GOT3 (cell line): Measurements from ENCODE around the gene DDX20.

Source experiments
- DNase-seq: peaks from one replicate; lab custom pipeline; 2025; ENCODE audit warnings: mixed read lengths; lab: John Stamatoyannopoulos, UW

The DDX20 gene, protein sequence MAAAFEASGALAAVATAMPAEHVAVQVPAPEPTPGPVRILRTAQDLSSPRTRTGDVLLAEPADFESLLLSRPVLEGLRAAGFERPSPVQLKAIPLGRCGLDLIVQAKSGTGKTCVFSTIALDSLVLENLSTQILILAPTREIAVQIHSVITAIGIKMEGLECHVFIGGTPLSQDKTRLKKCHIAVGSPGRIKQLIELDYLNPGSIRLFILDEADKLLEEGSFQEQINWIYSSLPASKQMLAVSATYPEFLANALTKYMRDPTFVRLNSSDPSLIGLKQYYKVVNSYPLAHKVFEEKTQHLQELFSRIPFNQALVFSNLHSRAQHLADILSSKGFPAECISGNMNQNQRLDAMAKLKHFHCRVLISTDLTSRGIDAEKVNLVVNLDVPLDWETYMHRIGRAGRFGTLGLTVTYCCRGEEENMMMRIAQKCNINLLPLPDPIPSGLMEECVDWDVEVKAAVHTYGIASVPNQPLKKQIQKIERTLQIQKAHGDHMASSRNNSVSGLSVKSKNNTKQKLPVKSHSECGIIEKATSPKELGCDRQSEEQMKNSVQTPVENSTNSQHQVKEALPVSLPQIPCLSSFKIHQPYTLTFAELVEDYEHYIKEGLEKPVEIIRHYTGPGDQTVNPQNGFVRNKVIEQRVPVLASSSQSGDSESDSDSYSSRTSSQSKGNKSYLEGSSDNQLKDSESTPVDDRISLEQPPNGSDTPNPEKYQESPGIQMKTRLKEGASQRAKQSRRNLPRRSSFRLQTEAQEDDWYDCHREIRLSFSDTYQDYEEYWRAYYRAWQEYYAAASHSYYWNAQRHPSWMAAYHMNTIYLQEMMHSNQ

DNA sequence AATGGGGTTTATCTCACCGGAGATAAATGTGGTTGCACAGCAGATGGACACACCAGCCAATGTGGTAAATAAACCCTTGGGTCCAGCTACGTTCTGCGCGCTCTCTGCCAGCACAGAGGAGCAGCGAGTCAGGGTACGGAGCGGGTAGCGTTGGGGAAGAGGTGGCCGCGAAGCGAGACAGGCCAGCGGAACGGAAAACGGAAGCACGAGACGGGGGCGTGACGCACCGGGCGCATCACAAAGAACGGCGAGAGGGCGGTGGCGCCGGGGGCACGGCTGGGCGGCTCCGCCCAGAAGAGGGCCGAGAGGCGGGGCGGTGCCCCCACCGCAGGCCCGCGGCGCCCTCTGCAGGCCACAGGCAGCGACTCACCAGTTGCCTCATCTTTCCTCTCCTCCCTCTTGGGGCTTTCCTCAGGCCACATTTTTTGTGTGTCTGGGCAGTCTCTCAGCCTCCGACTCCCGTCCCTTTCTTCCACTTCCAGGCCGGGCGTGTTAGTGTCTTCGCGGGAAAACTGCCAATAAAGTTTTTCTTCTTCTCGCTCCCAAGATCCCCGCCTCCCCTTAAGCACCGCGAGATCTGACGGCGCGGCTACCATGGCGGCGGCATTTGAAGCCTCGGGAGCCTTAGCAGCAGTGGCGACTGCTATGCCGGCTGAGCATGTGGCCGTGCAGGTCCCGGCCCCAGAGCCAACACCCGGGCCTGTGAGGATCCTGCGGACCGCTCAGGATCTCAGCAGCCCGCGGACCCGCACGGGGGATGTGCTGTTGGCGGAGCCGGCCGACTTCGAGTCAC lies at the start of gene DDX20:
DDX20 (plus strand) TSS at position 571 of the 793 bp plus-strand sequence; CDS start at position 595, 24 bp downstream.
- peak; percentile 65 for DNase-seq

DNA sequence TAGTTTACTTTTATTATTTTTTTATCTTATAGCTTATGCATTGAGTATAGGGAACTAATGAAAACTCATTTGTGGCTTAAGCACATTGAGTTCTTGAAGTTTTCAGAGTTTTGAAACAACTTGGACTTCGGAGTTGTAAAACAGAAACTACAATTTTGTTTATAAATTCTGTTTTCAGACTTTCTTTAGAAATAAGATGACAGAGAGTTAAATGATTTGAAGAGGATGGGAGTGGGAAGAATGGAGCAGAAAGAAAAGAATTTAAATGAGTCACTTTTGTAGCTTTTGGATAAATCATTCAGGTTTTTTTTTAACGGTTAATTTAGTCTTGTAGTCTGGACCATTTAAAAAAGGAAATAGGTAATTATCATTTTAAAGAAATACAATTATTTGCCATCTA lies 48.8 kb upstream of the DDX20 start:
- no peak for DNase-seq

DNA sequence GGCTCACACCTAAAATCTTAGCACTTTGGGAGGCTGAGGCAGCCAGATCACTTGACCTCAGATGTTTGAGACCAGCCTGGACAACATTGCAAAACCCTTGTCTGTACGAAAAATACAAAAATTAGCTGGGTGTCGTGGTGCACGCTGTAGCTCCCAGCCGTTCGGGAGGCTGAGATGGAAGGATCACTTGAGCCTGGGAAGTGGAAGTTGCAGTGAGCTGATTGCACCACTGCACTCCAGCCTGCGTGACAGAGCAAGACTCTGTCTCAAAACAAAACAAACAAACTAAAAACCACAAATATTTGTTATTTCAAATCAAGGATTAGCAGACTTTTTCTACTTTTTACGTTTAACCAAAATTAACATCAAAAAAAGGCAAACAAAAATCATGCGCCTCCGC lies 47.8 kb upstream of the DDX20 start:
- no peak for DNase-seq

DNA sequence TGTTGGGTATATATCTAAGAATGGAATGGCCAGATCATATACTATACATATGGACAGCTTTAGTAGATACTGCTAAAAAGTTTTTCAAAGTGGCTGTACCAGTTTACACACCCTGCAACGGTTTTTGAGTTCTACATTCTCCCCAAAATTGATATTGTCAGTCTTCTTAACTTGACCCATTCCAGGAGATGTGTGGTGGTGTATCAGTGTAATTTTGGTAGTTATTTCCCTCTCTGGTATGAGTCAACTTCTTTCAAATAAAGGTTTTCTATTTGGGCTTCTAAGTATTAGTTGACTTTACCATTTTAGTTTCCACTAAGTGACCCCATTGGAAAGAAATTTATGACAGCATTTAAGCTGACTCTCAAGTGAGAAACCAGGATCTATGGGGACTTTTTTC lies 45.7 kb upstream of the DDX20 start:
- no peak for DNase-seq

DNA sequence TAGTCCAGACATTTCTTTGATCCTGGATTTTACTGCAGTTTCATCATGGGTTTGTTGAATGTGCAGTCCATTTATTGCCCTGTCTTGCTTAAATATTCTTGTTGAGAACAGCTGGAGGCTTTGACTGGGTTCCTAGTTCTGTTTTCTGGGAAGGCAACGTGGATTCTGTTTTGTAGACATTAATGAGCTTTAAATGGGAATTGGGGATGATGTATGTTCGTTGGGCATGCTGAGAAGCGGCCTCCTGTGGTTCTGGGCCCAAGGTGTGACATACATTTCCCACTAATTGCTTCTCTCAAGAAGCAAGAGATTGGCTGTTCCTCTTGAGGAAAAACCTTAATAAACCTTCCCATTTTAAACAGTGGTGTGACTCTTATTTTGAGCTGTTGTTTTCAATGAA lies 39.4 kb upstream of the DDX20 start:
- no peak for DNase-seq

GRCh38 chr1:111717450-111717849 lies 38.3 kb upstream of the DDX20 start:
- DNase-seq: no peak

DNA sequence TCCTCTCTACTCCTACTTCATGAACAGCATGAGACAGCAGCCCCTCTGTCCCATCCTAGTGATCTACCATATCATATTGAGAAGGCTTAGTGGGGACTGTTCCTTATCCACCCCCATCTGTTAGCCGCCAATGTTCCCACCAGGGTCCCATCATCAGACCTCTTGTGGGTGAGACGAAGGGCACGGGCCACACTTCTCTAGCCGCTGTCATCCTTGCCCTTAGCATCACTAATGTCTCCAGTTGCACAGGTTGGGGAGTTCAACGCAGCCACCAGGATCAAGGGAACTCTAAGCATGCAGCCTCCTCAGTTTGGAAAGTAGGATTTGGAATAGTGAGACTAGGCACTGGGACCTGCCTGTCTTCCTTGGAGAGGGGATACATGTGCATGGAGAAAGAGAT lies 36.6 kb upstream of the DDX20 start:
- DNase-seq: no peak

GRCh38 chr1:111719674-111720132 lies 36.0 kb upstream of the DDX20 start:
- DNase-seq: no peak

DNA sequence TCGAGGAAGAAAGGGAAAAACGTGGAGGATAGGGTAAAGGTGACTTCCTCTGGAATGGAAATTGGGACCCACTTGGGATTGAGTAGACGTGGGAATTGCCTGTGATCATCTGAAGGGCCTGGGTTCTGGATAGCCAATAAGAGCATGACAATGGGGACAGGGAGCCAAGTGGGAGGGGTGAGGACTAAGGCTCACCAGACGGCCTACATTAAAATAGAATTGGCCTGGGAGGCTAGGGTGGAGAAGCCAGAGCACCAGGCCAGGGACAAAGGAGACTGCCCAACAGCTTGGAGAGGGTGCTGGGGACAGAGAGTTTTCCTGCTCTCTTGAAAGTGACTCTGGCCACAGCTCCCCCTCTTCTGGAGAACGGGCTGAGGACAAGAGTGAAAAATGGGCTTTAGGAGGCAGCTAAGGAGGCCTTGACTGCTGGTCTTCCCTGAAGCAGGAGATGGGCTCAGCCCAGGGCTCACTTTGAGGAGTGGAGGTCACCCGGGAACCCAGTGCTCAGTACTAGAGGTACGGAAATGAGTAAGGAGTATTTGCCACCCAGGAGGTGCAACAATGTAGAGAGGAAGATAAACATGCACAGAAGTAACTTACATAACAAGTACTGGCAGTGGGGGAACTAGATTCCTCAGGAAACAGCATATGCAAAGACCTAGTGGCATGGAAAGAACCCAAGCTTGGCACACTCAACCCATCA lies 35.3 kb upstream of the DDX20 start:
- DNase-seq: no peak

DNA sequence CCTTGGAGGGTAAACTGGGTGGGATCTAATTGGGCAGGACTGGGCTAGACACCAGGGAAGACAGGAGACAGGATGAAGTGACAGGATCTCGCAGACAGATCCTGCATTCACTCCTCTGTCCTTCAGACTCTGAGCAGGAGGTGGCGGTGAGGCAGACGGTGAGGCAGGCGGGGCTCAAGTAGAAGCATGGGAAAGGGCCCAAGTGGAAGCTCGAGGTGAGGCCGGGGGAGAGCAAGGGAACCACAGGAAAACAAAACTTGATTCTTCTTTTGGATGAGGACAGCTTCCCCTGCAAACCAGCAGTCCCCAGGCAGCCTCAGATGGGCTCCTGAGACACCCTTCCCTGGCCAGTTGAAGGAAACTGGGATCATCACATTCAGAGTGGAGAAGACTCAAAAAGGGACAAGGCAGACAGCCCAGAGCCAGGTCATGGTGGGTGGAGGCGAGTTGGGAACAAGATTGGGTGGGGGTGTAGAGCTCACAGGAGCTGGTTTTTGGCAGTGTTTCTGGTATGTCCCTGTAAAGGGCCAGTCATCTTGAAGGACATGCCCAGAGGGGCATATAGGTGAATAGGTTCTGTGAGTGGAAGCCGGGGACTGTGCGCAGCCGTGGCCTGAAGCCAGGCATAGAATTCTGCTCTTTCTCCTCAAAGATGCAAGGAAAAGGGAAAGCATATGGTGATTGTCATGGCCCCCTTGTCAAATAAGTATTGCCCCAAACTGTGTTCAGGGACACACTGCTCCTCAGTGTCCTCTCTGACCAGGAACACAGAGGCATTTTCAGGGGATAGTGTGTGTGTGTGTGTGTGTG lies 34.5 kb upstream of the DDX20 start:
- no peak for DNase-seq

- DNase-seq: no peak
Observed at GRCh38 chr1:111723091-111723806, 32.5 kb upstream of the DDX20 start.

DNA sequence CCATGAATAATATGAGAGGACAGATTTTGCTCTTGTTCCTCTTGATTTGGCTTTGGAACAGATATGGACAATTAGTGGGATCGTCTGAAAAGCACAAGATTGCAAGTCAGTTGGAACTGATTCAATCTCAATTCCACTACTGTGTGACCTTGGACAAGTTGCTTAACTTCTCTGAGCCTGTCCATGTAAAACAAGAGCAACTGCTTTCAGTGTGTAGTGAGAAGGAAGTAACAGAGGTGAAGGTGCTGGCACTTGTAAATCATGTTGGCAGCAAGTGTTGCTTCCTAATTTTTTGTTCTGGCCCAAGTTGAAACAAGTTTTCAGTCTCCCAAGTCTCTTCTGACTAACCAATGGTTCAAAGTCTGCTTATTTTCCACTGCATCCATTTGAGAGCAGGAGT lies 31.8 kb upstream of the DDX20 start:
- DNase-seq: no peak

DNA sequence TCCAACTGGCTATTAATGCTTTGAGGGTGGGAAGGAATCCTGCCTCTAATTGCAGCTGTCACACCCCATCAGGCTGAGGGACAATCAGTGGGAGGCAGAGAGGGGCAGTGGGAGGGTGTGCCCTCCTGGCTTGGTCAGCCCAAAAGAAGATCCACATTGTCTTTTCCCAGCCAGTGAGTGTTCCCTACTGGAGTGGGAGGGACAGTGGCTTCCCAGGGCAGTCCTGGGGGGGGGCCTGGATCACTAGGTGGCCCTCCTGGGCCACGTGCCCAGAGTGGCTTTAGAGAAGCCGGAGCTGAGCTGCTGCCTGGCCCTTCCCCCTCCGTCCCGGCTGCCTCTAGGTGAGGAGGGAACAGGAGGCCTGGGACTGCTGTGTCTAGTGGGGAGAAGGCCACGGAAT lies 30.5 kb upstream of the DDX20 start:
- no peak for DNase-seq

DNA sequence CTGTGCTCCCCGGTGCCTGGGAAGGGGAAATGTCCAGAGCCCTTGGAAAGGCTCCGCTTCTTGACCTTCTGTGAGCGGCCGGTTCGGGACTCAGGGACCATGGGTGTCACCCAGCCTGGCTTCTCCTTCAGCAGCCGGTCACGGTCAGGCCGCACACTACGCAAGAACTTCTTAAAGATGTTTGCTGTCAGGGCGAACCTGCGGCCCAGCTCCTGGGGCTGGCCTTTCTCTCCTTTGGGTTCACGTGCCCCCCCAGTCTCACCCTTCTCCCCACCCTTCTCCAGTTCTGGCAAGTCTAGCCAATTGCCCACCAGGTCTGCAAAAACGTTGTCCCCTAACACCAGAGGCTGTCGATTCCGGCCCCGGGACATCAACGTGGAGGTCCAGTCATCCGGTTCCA lies 28.6 kb upstream of the DDX20 start:
- DNase-seq: no peak

GRCh38 chr1:111729271-111729921 lies 26.3 kb upstream of the DDX20 start:
- DNase-seq: no peak

DNA sequence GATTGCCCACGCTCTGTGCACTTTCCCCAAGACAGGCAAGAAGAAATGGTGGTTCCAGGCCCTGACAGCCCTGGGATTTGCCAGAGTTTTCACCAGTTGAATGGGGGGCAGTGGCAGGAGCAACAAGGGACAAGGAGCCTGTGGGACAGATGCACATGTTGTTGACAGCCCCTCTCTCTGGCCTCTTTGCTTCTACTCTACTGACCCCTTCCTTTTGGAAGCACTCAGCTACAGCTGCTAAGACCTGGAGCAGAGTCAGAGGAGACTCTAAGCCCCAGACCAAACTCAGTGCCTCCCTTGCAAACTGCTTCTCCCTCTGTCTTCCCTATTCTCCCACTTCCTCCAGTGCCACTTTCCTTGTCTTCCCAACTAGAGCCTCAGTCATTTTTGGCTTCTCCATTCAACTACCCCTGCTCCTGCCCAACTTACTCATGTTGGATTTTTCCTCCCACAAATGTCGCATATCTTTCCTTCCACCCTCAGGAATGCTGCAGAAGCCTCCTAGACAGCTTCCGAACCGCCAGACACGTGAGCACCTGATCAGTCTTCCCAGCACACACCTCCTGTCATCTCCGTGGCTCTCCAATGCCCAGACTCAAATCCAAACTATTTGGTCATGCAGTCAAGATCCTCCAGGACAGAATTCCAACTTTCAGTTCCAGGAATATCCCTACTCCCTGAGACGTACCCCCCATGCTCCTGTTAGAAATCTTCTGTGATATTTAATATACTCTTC lies 25.6 kb upstream of the DDX20 start:
- DNase-seq: no peak

DNA sequence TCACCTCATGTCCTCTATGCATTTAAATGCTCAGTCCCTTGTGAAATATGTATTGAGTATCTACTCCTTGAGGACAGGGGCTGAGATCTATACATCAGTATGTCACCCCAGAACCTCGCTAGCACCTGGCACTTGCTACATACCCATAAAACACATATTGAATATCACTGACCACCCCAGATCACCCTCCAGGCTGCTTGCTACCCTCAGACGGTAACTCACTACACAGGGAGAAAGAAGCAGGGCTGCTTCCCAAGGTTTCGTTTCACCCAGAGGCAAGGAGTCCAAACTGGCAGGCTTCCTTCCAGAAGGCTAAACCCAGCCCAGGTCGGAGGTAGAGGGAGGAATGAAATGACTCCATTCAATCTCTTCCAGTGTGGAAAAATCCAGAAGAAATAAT lies 25.0 kb upstream of the DDX20 start:
- no peak for DNase-seq

DNA sequence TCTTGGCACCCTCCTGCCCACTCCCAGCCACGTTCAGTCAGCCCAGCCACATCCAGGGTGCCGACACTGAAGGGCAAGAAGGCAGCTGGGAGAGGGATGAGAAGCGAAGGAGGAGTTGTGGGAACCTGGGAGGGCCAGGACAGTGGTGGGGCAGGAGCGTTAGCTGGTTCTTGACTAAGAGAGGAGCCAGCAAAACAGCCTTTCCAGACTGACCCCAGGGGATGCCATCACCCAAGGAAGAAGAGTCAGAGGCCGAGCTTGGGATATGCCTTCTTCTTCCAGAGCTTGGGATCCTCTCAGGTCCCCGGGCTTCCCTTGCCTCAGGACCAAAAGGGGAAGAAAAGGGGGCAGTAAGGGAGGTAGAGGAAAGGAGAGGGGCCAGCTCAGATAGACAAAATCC lies 23.7 kb upstream of the DDX20 start:
- DNase-seq: no peak

- DNase-seq: no peak
Observed at GRCh38 chr1:111732718-111733117, 23.0 kb upstream of the DDX20 start.
